CD14-positive monocyte (primary cell): Measurements from ENCODE around the gene MMP26. TPM values are rescaled to one million over a fixed set of nuclear protein-coding genes. Genes with fewer than 3 reads are reported as not detected.

Experiments used
- DNase-seq, 3 donors: peaks; one replicate each; pipeline ENCODE4 v3.0.0-alpha.2; 2011 to 2022
- H2AFZ ChIP-seq: 2 replicates; pipeline ENCODE4 v1.6.0; 2012; ENCODE audit warnings: mild to moderate bottlenecking, low read depth, low read length, inconsistent platforms; ENCODE audit not compliant: insufficient read depth, poor library complexity, severe bottlenecking
- H3K27ac ChIP-seq, 2 donors: 1 replicate in 1 of 2; 2 replicates in 1 of 2; pipeline ENCODE4 v1.5.1; 2012 to 2013; ENCODE audit warnings: low read length in 2 of 2, control low read depth in 1 of 2, inconsistent platforms in 1 of 2, low read depth in 1 of 2, mild to moderate bottlenecking in 1 of 2
- H3K27me3 ChIP-seq, 2 donors: one replicate each; pipeline versions ENCODE4 v1.6.0 to v1.6.1; 2011 to 2013; ENCODE audit warnings: low read length in 2 of 2; ENCODE audit not compliant: control insufficient read depth in 2 of 2, insufficient read depth in 2 of 2
- H3K36me3 ChIP-seq, 2 donors: replicated peaks in 1 of 2; 1 replicate in 1 of 2; 2 replicates in 1 of 2; pipeline versions ENCODE4 v1.5.1 to v1.6.1; 2012 to 2013; ENCODE audit warnings: low read length in 2 of 2, control low read depth in 1 of 2, inconsistent platforms in 1 of 2, mild to moderate bottlenecking in 1 of 2; ENCODE audit not compliant: insufficient read depth in 2 of 2, control insufficient read depth in 1 of 2
- H3K4me1 ChIP-seq, 2 donors: 1 replicate in 1 of 2; 2 replicates in 1 of 2; pipeline versions ENCODE4 v1.5.1 to v1.6.1; 2012 to 2013; ENCODE audit warnings: low read length in 2 of 2, control low read depth in 1 of 2, inconsistent platforms in 1 of 2, mild to moderate bottlenecking in 1 of 2, moderate library complexity in 1 of 2; ENCODE audit not compliant: insufficient read depth in 2 of 2, control insufficient read depth in 1 of 2
- H3K4me2 ChIP-seq: replicated peaks from 2 replicates; pipeline ENCODE3; 2012; ENCODE audit warnings: low read length, moderate library complexity, mild to moderate bottlenecking; ENCODE audit not compliant: poor library complexity, severe bottlenecking; ENCODE audit errors: extremely low read depth
- H3K4me3 ChIP-seq, 3 experiments: fragments of 200-600 bp in 1 of 3; sonication (generic) in 1 of 3; replicated peaks in 1 of 3; 1 replicate in 2 of 3; 2 replicates in 1 of 3; pipeline ENCODE4 v1.5.1; 2011 to 2013; ENCODE audit warnings: low read length in 3 of 3, mild to moderate bottlenecking in 3 of 3, control low read depth in 2 of 3, low read depth in 2 of 3, inconsistent platforms in 1 of 3, moderate library complexity in 1 of 3
- H3K79me2 ChIP-seq: 2 replicates; pipeline ENCODE4 v1.6.0; 2012; ENCODE audit warnings: mild to moderate bottlenecking, control low read depth, inconsistent platforms, low read length, moderate library complexity; ENCODE audit not compliant: insufficient read depth
- H3K9ac ChIP-seq: 2 replicates; pipeline ENCODE4 v1.6.0; 2017; ENCODE audit warnings: low read length, mild to moderate bottlenecking; ENCODE audit not compliant: insufficient read depth, poor library complexity, severe bottlenecking
- H3K9me3 ChIP-seq, 2 donors: replicated peaks in 1 of 2; 1 replicate in 1 of 2; 2 replicates in 1 of 2; pipeline versions ENCODE4 v1.5.1 to v1.6.1; 2012 to 2013; ENCODE audit warnings: low read length in 2 of 2, control low read depth in 1 of 2; ENCODE audit not compliant: control insufficient read depth in 1 of 2, insufficient read depth in 1 of 2
- H4K20me1 ChIP-seq: 2 replicates; pipeline ENCODE4 v1.6.0; 2012; ENCODE audit warnings: mild to moderate bottlenecking, low read length, control low read depth, moderate library complexity; ENCODE audit not compliant: insufficient read depth
- H3K27ac Mint-ChIP-seq, 7 donors: one replicate each; pipeline ENCODE4 v1.8.0; 2020; ENCODE audit warnings: mild to moderate bottlenecking in 7 of 7, mixed read lengths in 7 of 7, moderate library complexity in 6 of 7, inconsistent platforms in 2 of 7
- H3K27me3 Mint-ChIP-seq, 3 donors: one replicate each; pipeline ENCODE4 v1.8.0; 2021 to 2022; ENCODE audit warnings: low read depth in 3 of 3, mild to moderate bottlenecking in 3 of 3, mixed read lengths in 3 of 3, moderate library complexity in 3 of 3, inconsistent platforms in 1 of 3
- H3K36me3 Mint-ChIP-seq, 2 donors: one replicate each; pipeline ENCODE4 v1.8.0; 2020; ENCODE audit warnings: mixed read lengths in 2 of 2, inconsistent platforms in 1 of 2, mild to moderate bottlenecking in 1 of 2
- H3K4me1 Mint-ChIP-seq: one replicate; pipeline ENCODE4 v1.8.0; 2020; ENCODE audit warnings: mild to moderate bottlenecking, mixed read lengths
- H3K4me3 Mint-ChIP-seq, 2 donors: one replicate each; pipeline ENCODE4 v1.8.0; 2020; ENCODE audit warnings: mild to moderate bottlenecking in 2 of 2, mixed read lengths in 2 of 2, moderate library complexity in 1 of 2
- H3K9me3 Mint-ChIP-seq, 7 donors: one replicate each; pipeline ENCODE4 v1.8.0; 2020 to 2022; ENCODE audit warnings: mixed read lengths in 7 of 7, mild to moderate bottlenecking in 6 of 7, moderate library complexity in 6 of 7, inconsistent platforms in 2 of 7
- CTCF ChIP-seq: fragments of 200-600 bp; IDR thresholded peaks from one replicate; pipeline ENCODE4 v1.8.0; 2022; ENCODE audit warnings: antibody characterized with exemption, mild to moderate bottlenecking
- WGBS: methylation state at CpG from one replicate; pipeline ENCODE4 v1.1.5; 2013; ENCODE audit warnings: missing lambda C conversion rate; ENCODE audit not compliant: insufficient coverage; 5-methylcytosine and 5-hydroxymethylcytosine counted together
- intact Hi-C, 2 donors: fragments of 100-400 bp; cut with micrococcal nuclease; formaldehyde crosslinking; loops; one replicate each; pipeline versions ENCODE4 v1.15.0 to v1.15.1; 2023
- polyA plus RNA-seq, 3 donors: library from polyadenylated mRNA; depleted of rRNA in 1 of 3; unstranded in 2 of 3; stranded (reverse) in 1 of 3; fragments of 300-500 nt in 2 of 3; fragments of >200 nt in 1 of 3; fragmentation: Illumina TruSeq in 2 of 3; gene quantifications; 1 replicate in 2 of 3; 2 replicates in 1 of 3; pipeline ENCODE4 v1.2.3, GENCODE V29; 2012 to 2021

The MMP26 gene
- polyA plus RNA-seq, 3 donors = not detected

GRCh38 chr11:4684631-4685285 is 19.8 kb upstream of the MMP26 start:
- H3K9ac ChIP-seq = no peak overlapping the region
- DNase-seq = no peak
- no peak overlapping the region for H3K27ac Mint-ChIP-seq
- no peak overlapping the region for H3K4me3 ChIP-seq
- no peaks in the 10 kb centered on the region for H4K20me1 ChIP-seq
- no peak overlapping the region for H2AFZ ChIP-seq
- H3K4me3 Mint-ChIP-seq = no peak overlapping the region
- no peaks in the 10 kb centered on the region for H3K4me1 Mint-ChIP-seq
- H3K27me3 ChIP-seq = no peaks in the 10 kb centered on the region
- intact Hi-C loops = no loop called here
- no peaks in the 10 kb centered on the region for H3K27me3 Mint-ChIP-seq
- H3K36me3 ChIP-seq = no peaks in the 10 kb centered on the region
- no peaks in the 10 kb centered on the region for H3K36me3 Mint-ChIP-seq
- no peak for TF ChIP-seq CTCF
- H3K9me3 ChIP-seq = no peaks in the 10 kb centered on the region
- peaks cover 0 to 3% (median 0%) of the 10 kb centered on the region in 7 donors for H3K9me3 Mint-ChIP-seq
- no peaks in the 10 kb centered on the region for H3K79me2 ChIP-seq
- H3K4me2 ChIP-seq = no peak overlapping the region
- WGBS = 75% methylated on average over 3 of the region's 3 CpGs
- H3K27ac ChIP-seq = no peak overlapping the region
- no peaks in the 10 kb centered on the region for H3K4me1 ChIP-seq

GRCh38 chr11:4695442-4695841 is 9.1 kb upstream of the MMP26 start:
- no peak overlapping the region for H3K4me2 ChIP-seq
- H3K79me2 ChIP-seq = no peaks in the 10 kb centered on the region
- Mint-ChIP-seq H3K27ac (no peak overlapping the region), H3K9me3 (peaks cover 0 to 3% (median 0%) of the 10 kb centered on the region in 7 donors), H3K4me1 (no peaks in the 10 kb centered on the region), H3K4me3 (no peak overlapping the region), H3K36me3 (no peaks in the 10 kb centered on the region), H3K27me3 (no peaks in the 10 kb centered on the region)
- H2AFZ ChIP-seq = no peak overlapping the region
- intact Hi-C loops = no loop called here
- H3K9ac ChIP-seq = no peak overlapping the region
- H3K9me3 ChIP-seq = no peaks in the 10 kb centered on the region
- no peak for TF ChIP-seq CTCF
- H3K36me3 ChIP-seq = no peaks in the 10 kb centered on the region
- no peaks in the 10 kb centered on the region for H3K4me1 ChIP-seq
- 80% methylated on average over 1 of the region's 1 CpG for WGBS
- H3K4me3 ChIP-seq = no peak overlapping the region
- no peaks in the 10 kb centered on the region for H3K27me3 ChIP-seq
- DNase-seq = no peak
- no peaks in the 10 kb centered on the region for H4K20me1 ChIP-seq
- H3K27ac ChIP-seq = no peak overlapping the region
